WTC11 (cell line): ENCODE data around the gene PDE1C. TPM values are rescaled to one million over a fixed set of nuclear protein-coding genes. Genes with fewer than 3 reads are reported as not detected.

Experiments used
- ATAC-seq: fragments of 200-7000 bp; cut with Tn5 transposase; 2 replicates; pipeline ENCODE4 v1.10.0; 2021; ENCODE audit warnings: mild to moderate bottlenecking, moderate library complexity
- CTCF ChIA-PET: fragments of 300-600 bp; sonication (Branson Sonifier 250); formaldehyde crosslinking; loops from one replicate; lab custom pipeline; 2021; ENCODE audit warnings: antibody characterized with exemption; lab: Charles Lee
- POLR2A ChIA-PET: fragments of 350-600 bp; sonication (Branson Sonifier 250); formaldehyde crosslinking; loops from one replicate; lab custom pipeline; 2021; ENCODE audit warnings: antibody characterized with exemption; lab: Charles Lee
- DNase-seq: peaks from one replicate; pipeline ENCODE4 v3.0.0; 2021; ENCODE audit warnings: low spot score
- H3K27ac Mint-ChIP-seq: 2 replicates; pipeline ENCODE4 v1.8.0; 2021; ENCODE audit warnings: mixed read lengths
- H3K27me3 Mint-ChIP-seq: 2 replicates; pipeline ENCODE4 v1.8.0; 2021; ENCODE audit warnings: low read depth, mild to moderate bottlenecking, moderate library complexity, mixed read lengths
- H3K36me3 Mint-ChIP-seq: 2 replicates; pipeline ENCODE4 v1.8.0; 2021; ENCODE audit warnings: mixed read lengths
- H3K4me1 Mint-ChIP-seq: 2 replicates; pipeline ENCODE4 v1.8.0; 2022; ENCODE audit warnings: mixed read lengths
- H3K4me3 Mint-ChIP-seq: 2 replicates; pipeline ENCODE4 v1.8.0; 2021; ENCODE audit warnings: mild to moderate bottlenecking, moderate library complexity, mixed read lengths
- H3K9me3 Mint-ChIP-seq: 2 replicates; pipeline ENCODE4 v1.8.0; 2021; ENCODE audit warnings: mixed read lengths
- EMX1 ChIP-seq: fragments of 250-450 bp; sonication (Bioruptor Pico); IDR thresholded peaks from 2 replicates; pipeline ENCODE4 v1.8.0; 2021; ENCODE audit warnings: mild to moderate bottlenecking
- ETV6 ChIP-seq: sonication (generic); formaldehyde crosslinking; IDR thresholded peaks from 2 replicates; pipeline ENCODE4 v1.8.1; 2022; ENCODE audit warnings: mild to moderate bottlenecking, missing genetic modification reagents
- JUN ChIP-seq: sonication (generic); formaldehyde crosslinking; IDR thresholded peaks from 2 replicates; pipeline ENCODE4 v1.8.0; 2023; ENCODE audit warnings: mild to moderate bottlenecking, missing genetic modification reagents
- MXD4 ChIP-seq: fragments of 250-450 bp; sonication (Bioruptor Pico); IDR thresholded peaks from 2 replicates; pipeline ENCODE4 v1.8.0; 2021; ENCODE audit warnings: mild to moderate bottlenecking, moderate library complexity, borderline replicate concordance
- NFATC4 ChIP-seq: fragments of 250-450 bp; sonication (Bioruptor Pico); IDR thresholded peaks from 2 replicates; pipeline ENCODE4 v1.9.0; 2021; ENCODE audit warnings: mild to moderate bottlenecking
- OVOL2 ChIP-seq: fragments of 250-450 bp; sonication (Bioruptor Pico); IDR thresholded peaks from 2 replicates; pipeline ENCODE4 v1.9.0; 2021; ENCODE audit warnings: mild to moderate bottlenecking, borderline replicate concordance
- RELA ChIP-seq: sonication (generic); formaldehyde crosslinking; IDR thresholded peaks from 2 replicates; pipeline ENCODE4 v1.8.1; 2022; ENCODE audit warnings: missing genetic modification reagents, mild to moderate bottlenecking, borderline replicate concordance
- RORB ChIP-seq: fragments of 250-450 bp; sonication (Bioruptor Pico); IDR thresholded peaks from 2 replicates; pipeline ENCODE4 v1.9.0; 2021; ENCODE audit warnings: mild to moderate bottlenecking
- TEAD4 ChIP-seq: sonication (generic); formaldehyde crosslinking; IDR thresholded peaks from 2 replicates; pipeline ENCODE4 v1.8.0; 2022; ENCODE audit warnings: mild to moderate bottlenecking, missing genetic modification reagents
- ZNF263 ChIP-seq: sonication (generic); formaldehyde crosslinking; IDR thresholded peaks from 2 replicates; pipeline ENCODE4 v1.8.1; 2022; ENCODE audit warnings: low read depth, mild to moderate bottlenecking, moderate library complexity, missing genetic modification reagents
- ZNF317 ChIP-seq: sonication (generic); formaldehyde crosslinking; IDR thresholded peaks from 2 replicates; pipeline ENCODE4 v1.8.1; 2023; ENCODE audit warnings: low read depth, mild to moderate bottlenecking, moderate library complexity, missing genetic modification reagents, borderline replicate concordance
- ZNF396 ChIP-seq: fragments of 250-450 bp; sonication (Bioruptor Pico); IDR thresholded peaks from 2 replicates; pipeline ENCODE4 v1.8.0; 2021; ENCODE audit warnings: mild to moderate bottlenecking, moderate library complexity, borderline replicate concordance
- ZNF423 ChIP-seq: fragments of 250-450 bp; sonication (Bioruptor Pico); IDR thresholded peaks from 2 replicates; pipeline ENCODE4 v2.1.2; 2022; ENCODE audit warnings: mild to moderate bottlenecking, moderate library complexity
- total RNA-seq: library from RNA; stranded (reverse); gene quantifications from 3 replicates; pipeline ENCODE4 v1.2.3, GENCODE V29; 2021
- TF ChIP-seq, protein P1 (sequence below): sonication (generic); formaldehyde crosslinking; IDR thresholded peaks from 2 replicates; pipeline ENCODE4 v1.8.1; 2023; ENCODE audit warnings: mild to moderate bottlenecking, moderate library complexity, missing genetic modification reagents
- TF ChIP-seq, protein P2 (sequence below): fragments of 250-450 bp; sonication (Bioruptor Pico); IDR thresholded peaks from 2 replicates; pipeline ENCODE4 v1.9.0; 2021; ENCODE audit warnings: mild to moderate bottlenecking, borderline replicate concordance
- TF ChIP-seq, protein P3 (sequence below): sonication (generic); formaldehyde crosslinking; IDR thresholded peaks from 2 replicates; pipeline ENCODE4 v1.8.1; 2023; ENCODE audit warnings: mild to moderate bottlenecking, missing genetic modification reagents, moderate library complexity
- TF ChIP-seq, protein P4 (sequence below): fragments of 250-450 bp; sonication (Bioruptor Pico); IDR thresholded peaks from 2 replicates; pipeline ENCODE4 v1.9.0; 2021; ENCODE audit warnings: mild to moderate bottlenecking
- TF ChIP-seq, protein P5 (sequence below): fragments of 250-450 bp; sonication (Bioruptor Pico); IDR thresholded peaks from 2 replicates; pipeline ENCODE4 v1.9.0; 2021; ENCODE audit warnings: mild to moderate bottlenecking
- TF ChIP-seq, protein P6 (sequence below): sonication (generic); formaldehyde crosslinking; IDR thresholded peaks from 2 replicates; pipeline ENCODE4 v1.8.1; 2022; ENCODE audit warnings: mild to moderate bottlenecking, missing genetic modification reagents, moderate library complexity, borderline replicate concordance
- TF ChIP-seq, protein P7 (sequence below): sonication (generic); formaldehyde crosslinking; IDR thresholded peaks from 2 replicates; pipeline ENCODE4 v1.8.0; 2022; ENCODE audit warnings: mild to moderate bottlenecking, missing genetic modification reagents
- TF ChIP-seq, protein P8 (sequence below): sonication (generic); formaldehyde crosslinking; IDR thresholded peaks from 2 replicates; pipeline ENCODE4 v1.8.0; 2022; ENCODE audit warnings: mild to moderate bottlenecking, missing genetic modification reagents

Gene PDE1C
- total RNA-seq, 1 experiment from 2014 or later: 0.55 TPM

DNA sequence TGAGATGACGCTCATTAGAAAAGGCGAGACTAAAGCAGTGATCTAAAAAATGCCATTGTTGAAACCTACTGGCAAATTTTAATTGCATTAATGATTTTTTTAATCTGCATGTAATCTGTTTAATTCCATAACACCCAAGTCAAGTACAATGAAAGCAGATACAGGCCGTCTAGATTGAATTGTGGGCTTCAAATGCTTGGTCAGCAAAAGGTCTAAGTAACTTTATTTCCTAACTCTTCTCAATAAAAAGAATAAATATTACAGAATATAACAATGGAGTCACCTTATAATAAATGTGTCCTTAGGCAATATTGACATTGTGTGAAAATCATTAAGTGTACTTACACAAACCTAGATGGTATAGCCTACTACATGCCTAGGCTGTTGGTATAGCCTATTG is 20.6 kb downstream of the PDE1C start (continued):
- TF ChIP-seq, protein P1, sequence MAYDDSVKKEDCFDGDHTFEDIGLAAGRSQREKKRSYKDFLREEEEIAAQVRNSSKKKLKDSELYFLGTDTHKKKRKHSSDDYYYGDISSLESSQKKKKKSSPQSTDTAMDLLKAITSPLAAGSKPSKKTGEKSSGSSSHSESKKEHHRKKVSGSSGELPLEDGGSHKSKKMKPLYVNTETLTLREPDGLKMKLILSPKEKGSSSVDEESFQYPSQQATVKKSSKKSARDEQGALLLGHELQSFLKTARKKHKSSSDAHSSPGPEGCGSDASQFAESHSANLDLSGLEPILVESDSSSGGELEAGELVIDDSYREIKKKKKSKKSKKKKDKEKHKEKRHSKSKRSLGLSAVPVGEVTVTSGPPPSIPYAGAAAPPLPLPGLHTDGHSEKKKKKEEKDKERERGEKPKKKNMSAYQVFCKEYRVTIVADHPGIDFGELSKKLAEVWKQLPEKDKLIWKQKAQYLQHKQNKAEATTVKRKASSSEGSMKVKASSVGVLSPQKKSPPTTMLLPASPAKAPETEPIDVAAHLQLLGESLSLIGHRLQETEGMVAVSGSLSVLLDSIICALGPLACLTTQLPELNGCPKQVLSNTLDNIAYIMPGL: no peak
- TF ChIP-seq, protein P2, sequence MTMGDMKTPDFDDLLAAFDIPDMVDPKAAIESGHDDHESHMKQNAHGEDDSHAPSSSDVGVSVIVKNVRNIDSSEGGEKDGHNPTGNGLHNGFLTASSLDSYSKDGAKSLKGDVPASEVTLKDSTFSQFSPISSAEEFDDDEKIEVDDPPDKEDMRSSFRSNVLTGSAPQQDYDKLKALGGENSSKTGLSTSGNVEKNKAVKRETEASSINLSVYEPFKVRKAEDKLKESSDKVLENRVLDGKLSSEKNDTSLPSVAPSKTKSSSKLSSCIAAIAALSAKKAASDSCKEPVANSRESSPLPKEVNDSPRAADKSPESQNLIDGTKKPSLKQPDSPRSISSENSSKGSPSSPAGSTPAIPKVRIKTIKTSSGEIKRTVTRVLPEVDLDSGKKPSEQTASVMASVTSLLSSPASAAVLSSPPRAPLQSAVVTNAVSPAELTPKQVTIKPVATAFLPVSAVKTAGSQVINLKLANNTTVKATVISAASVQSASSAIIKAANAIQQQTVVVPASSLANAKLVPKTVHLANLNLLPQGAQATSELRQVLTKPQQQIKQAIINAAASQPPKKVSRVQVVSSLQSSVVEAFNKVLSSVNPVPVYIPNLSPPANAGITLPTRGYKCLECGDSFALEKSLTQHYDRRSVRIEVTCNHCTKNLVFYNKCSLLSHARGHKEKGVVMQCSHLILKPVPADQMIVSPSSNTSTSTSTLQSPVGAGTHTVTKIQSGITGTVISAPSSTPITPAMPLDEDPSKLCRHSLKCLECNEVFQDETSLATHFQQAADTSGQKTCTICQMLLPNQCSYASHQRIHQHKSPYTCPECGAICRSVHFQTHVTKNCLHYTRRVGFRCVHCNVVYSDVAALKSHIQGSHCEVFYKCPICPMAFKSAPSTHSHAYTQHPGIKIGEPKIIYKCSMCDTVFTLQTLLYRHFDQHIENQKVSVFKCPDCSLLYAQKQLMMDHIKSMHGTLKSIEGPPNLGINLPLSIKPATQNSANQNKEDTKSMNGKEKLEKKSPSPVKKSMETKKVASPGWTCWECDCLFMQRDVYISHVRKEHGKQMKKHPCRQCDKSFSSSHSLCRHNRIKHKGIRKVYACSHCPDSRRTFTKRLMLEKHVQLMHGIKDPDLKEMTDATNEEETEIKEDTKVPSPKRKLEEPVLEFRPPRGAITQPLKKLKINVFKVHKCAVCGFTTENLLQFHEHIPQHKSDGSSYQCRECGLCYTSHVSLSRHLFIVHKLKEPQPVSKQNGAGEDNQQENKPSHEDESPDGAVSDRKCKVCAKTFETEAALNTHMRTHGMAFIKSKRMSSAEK: no peak
- TF ChIP-seq NFATC4 (CRISPR knock-in tag): no peak
- TF ChIP-seq ZNF317 (CRISPR knock-in tag): no peak
- TF ChIP-seq OVOL2 (CRISPR knock-in tag): no peak
- TF ChIP-seq RORB (CRISPR knock-in tag): no peak
- TF ChIP-seq, protein P3, sequence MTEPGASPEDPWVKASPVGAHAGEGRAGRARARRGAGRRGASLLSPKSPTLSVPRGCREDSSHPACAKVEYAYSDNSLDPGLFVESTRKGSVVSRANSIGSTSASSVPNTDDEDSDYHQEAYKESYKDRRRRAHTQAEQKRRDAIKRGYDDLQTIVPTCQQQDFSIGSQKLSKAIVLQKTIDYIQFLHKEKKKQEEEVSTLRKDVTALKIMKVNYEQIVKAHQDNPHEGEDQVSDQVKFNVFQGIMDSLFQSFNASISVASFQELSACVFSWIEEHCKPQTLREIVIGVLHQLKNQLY (CRISPR knock-in tag): no peak
- TF ChIP-seq, all 79 proteins: peak for 0

DNA sequence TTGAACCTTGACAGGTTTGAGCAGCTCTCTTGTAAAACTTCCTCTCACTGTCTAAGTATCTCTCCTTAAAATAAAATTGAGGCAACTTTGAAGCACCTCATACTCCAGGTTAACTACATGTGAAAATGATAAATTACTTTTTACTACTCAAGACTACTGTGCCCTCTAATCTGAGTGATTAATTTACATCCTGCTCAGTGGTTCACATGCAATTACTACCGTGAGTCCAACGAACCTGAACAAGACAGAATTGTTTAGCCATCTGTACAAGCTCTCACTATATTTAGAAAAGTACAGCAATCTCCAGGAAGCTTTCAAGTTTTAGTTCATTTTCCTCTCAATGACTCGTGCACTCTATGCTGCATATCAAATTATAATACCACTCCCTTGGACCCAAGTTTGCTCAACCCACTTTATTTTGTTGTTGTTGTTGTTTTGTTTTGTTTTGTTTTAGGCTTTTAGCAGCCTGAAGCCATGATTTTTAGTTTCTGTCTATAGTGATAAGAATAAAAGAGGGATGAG is 21.2 kb downstream of the PDE1C start:
- no peaks in the 10 kb centered on the region for H3K36me3 Mint-ChIP-seq
- ChIA-PET CTCF (interaction anchor here (0.7 to 1.1 kb wide), 2 partner anchors 13 to 116 kb away, joined by 4 to 5 read pairs; no protein-coding TSS in a partner anchor), POLR2A (no interaction called here)
- ATAC-seq (no peak), DNase-seq (no peak)
- TF ChIP-seq, protein P4, sequence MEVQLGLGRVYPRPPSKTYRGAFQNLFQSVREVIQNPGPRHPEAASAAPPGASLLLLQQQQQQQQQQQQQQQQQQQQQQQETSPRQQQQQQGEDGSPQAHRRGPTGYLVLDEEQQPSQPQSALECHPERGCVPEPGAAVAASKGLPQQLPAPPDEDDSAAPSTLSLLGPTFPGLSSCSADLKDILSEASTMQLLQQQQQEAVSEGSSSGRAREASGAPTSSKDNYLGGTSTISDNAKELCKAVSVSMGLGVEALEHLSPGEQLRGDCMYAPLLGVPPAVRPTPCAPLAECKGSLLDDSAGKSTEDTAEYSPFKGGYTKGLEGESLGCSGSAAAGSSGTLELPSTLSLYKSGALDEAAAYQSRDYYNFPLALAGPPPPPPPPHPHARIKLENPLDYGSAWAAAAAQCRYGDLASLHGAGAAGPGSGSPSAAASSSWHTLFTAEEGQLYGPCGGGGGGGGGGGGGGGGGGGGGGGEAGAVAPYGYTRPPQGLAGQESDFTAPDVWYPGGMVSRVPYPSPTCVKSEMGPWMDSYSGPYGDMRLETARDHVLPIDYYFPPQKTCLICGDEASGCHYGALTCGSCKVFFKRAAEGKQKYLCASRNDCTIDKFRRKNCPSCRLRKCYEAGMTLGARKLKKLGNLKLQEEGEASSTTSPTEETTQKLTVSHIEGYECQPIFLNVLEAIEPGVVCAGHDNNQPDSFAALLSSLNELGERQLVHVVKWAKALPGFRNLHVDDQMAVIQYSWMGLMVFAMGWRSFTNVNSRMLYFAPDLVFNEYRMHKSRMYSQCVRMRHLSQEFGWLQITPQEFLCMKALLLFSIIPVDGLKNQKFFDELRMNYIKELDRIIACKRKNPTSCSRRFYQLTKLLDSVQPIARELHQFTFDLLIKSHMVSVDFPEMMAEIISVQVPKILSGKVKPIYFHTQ: no peak
- TF ChIP-seq JUN (CRISPR knock-in tag) (no peak), TEAD4 (CRISPR knock-in tag) (no peak), EMX1 (CRISPR knock-in tag) (no peak), MXD4 (CRISPR knock-in tag) (no peak), RELA (CRISPR knock-in tag) (no peak), ZNF263 (CRISPR knock-in tag) (no peak), ZNF396 (CRISPR knock-in tag) (no peak), ZNF423 (no peak), ETV6 (no peak)
- TF ChIP-seq, protein P5, sequence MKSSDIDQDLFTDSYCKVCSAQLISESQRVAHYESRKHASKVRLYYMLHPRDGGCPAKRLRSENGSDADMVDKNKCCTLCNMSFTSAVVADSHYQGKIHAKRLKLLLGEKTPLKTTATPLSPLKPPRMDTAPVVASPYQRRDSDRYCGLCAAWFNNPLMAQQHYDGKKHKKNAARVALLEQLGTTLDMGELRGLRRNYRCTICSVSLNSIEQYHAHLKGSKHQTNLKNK (CRISPR knock-in tag): no peak
- TF ChIP-seq, protein P6, sequence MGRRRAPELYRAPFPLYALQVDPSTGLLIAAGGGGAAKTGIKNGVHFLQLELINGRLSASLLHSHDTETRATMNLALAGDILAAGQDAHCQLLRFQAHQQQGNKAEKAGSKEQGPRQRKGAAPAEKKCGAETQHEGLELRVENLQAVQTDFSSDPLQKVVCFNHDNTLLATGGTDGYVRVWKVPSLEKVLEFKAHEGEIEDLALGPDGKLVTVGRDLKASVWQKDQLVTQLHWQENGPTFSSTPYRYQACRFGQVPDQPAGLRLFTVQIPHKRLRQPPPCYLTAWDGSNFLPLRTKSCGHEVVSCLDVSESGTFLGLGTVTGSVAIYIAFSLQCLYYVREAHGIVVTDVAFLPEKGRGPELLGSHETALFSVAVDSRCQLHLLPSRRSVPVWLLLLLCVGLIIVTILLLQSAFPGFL: no peak
- TF ChIP-seq, protein P7, sequence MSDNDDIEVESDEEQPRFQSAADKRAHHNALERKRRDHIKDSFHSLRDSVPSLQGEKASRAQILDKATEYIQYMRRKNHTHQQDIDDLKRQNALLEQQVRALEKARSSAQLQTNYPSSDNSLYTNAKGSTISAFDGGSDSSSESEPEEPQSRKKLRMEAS: no peak
- TF ChIP-seq, protein P8, sequence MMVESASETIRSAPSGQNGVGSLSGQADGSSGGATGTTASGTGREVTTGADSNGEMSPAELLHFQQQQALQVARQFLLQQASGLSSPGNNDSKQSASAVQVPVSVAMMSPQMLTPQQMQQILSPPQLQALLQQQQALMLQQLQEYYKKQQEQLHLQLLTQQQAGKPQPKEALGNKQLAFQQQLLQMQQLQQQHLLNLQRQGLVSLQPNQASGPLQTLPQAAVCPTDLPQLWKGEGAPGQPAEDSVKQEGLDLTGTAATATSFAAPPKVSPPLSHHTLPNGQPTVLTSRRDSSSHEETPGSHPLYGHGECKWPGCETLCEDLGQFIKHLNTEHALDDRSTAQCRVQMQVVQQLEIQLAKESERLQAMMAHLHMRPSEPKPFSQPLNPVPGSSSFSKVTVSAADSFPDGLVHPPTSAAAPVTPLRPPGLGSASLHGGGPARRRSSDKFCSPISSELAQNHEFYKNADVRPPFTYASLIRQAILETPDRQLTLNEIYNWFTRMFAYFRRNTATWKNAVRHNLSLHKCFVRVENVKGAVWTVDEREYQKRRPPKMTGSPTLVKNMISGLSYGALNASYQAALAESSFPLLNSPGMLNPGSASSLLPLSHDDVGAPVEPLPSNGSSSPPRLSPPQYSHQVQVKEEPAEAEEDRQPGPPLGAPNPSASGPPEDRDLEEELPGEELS (CRISPR knock-in tag): no peak
- no peak overlapping the region for H3K4me3 Mint-ChIP-seq
- peaks cover 14% of the 10 kb centered on the region for H3K4me1 Mint-ChIP-seq
- peaks cover 14% of the 10 kb centered on the region for H3K9me3 Mint-ChIP-seq
- H3K27ac Mint-ChIP-seq: no peak overlapping the region
- H3K27me3 Mint-ChIP-seq: peaks cover 21% of the 10 kb centered on the region
